DMS53 treated with DMSO at 0.1 percent for 48 hours (cell line): ENCODE results near the gene OBSCN.

Experiments used
- DNase-seq: peaks from one replicate; lab custom pipeline; 2025; ENCODE audit not compliant: unreplicated experiment; lab: John Stamatoyannopoulos, UW

The OBSCN gene

GRCh38 chr1:228304225-228304624 is 96.4 kb downstream of the OBSCN start:
- DNase-seq = no peak

GRCh38 chr1:228304766-228305395 is 97.0 kb downstream of the OBSCN start:
- no peak for DNase-seq

GRCh38 chr1:228305721-228306152 is 97.9 kb downstream of the OBSCN start:
- no peak for DNase-seq

- no peak for DNase-seq
Measured at GRCh38 chr1:228306275-228307217, 98.7 kb downstream of the OBSCN start.

DNA sequence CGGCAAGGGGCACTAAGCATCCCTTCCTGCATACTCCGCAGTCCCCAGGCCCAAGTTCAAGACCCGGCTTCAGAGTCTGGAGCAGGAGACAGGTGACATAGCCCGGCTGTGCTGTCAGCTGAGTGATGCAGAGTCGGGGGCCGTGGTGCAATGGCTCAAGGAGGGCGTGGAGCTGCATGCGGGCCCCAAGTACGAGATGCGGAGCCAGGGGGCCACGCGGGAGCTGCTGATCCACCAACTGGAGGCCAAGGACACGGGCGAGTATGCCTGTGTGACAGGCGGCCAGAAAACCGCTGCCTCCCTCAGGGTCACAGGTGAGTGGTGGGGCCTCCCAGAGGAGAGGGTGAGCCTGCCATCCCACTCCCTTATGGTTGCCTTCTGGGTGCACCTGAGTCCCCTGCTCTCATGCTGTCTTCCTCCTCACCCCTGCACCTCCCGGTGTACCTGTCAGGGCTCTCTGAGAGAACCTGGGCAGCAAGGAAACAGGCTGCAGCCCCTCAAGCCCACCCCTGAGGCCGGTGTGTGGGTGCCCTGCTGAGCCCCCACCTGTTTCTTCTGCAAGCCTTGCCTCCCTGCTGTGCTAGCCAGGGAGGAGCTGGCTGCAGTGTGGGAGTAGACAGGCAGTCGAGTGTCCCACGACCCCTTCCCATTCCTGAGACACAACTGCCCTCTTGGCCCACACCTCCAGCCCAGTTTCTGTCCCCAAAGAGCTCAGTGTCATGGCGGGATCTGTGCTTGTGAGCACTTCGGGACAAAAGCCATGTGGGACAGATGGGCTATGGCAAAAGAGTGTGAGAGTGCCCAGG is 99.6 kb downstream of the OBSCN start:
- no peak for DNase-seq

DNA sequence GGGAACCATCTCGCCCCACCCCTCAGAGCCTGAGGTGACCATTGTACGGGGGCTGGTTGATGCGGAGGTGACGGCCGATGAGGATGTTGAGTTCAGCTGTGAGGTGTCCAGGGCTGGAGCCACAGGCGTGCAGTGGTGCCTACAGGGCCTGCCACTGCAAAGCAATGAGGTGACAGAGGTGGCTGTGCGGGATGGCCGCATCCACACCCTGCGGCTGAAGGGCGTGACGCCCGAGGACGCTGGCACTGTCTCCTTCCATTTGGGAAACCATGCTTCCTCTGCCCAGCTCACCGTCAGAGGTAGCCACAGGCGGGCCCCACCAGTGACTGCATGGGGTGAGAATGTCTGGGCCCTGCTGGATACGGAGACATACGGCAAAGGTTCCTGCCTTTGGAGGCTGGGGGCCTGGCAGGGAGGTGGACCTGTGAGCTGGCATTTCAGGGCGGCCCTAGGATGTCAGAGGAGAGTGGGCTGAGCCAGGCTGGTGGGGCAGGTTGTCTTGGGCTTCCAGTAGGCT is 100.3 kb downstream of the OBSCN start:
- DNase-seq = no peak

DNA sequence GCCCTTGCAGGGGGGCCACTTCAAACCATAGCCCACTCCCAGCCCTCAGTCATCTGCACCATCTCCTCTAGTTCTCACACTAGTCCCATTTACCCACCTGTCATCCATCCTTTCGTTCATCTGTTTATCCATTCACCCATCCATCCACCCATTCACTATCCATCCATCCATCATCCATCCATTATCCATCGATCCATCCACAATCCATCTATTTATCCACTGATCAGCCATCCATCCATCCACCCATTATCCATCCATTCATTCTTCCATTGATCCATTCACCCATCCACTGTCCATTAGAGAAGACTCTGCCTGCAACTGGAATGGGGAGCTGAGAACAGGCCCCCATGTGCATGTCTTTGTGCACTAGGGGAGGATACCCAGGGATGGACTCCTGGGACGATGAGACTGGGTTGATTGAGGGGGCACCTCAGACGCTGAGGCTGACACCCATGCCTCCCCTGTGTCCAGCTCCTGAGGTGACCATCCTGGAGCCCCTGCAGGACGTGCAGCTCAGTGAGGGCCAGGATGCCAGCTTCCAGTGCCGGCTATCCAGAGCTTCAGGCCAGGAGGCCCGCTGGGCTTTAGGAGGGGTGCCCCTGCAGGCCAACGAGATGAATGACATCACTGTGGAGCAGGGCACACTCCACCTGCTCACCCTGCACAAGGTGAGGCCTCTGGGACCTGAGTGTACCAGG is 100.9 kb downstream of the OBSCN start:
- no peak for DNase-seq

GRCh38 chr1:228309326-228310067 is 101.7 kb downstream of the OBSCN start:
- no peak for DNase-seq

DNA sequence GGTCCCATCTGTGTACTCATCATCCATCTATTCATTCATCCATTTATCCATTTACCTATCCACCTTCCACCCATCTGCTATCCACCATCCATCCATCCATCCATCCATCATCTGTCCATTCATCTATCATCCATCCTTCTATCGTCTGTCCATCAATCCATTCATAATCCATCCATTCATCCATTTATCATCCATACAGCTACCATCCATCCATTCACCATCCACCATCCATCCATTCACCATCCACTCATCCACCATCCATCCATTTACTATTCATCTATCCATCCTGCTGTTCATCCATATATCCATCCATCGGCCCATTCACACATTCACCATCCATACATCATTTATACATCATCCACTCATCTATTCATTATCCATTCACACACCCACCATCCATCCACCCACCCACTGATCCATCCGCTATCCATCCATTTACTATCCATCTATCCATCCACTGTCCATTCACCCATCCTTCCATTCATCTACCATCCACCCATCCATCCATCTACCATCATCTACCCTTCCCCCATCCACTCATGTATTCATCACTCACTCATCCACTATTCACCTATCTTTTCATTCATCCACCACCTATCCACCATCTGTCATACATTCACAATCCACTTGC is 102.4 kb downstream of the OBSCN start:
- DNase-seq = no peak

- no peak for DNase-seq
Measured at GRCh38 chr1:228311091-228311490, 103.2 kb downstream of the OBSCN start.

- DNase-seq = no peak
Measured at GRCh38 chr1:228312136-228312764, 104.4 kb downstream of the OBSCN start.

- no peak for DNase-seq
Measured at GRCh38 chr1:228313536-228314277, 105.9 kb downstream of the OBSCN start.

DNA sequence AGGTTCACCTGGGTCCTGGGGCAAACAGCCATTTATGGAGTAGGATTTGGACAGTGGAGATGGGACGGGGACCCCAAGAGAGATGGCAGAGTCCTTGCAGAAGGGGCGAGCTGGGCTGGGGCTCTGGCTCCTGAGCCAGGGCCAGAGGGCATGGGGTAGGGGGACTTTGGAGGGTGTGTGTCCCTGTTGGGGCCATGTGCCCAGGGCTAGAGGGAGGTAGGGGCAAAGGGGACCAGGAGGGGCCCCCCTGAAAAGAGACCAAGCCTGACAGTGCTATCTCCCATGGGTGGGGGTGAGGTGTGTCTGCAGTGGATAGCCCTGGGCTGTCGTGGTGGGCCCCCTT is 106.4 kb downstream of the OBSCN start:
- DNase-seq = no peak

GRCh38 chr1:228314658-228315483 is 107.0 kb downstream of the OBSCN start:
- DNase-seq = no peak

- no peak for DNase-seq
Measured at GRCh38 chr1:228315484-228315944, 107.7 kb downstream of the OBSCN start.

- DNase-seq = no peak
Measured at GRCh38 chr1:228315945-228316588, 108.2 kb downstream of the OBSCN start.
